ENCODE data around the gene BOD1L2.

DNA sequence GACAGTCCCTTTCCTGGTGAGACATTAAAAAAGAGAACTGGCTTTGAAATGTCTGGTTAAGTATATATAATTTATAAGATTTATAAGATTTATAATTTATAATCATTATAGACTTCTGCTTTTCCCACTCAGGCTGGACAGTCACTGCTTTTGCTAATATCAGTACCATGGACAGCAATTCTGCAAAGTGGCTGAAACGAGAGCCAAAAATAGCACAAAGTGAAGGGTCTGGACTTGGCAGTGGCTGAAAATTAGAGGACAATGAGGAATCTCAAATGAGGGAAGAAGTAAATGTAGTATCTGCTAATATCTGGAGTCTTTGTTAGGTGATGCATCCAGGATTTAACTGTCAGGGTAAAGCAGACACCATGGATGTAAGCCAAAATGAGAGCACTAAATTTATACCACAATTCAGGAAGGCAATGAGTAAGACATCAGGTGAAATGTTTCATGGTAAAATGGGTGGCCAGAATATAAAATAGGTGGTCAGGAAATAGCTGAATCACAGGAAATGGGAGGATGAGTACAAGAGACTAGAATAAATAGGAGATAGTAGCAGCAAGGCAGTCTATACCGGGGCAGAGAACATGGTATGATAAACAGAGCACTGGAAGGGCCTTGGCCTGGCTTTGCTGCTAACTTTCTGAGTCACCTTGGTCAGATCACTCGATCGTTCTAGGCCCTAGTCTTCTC, 39.6 kb upstream of the BOD1L2 start:
- TF ChIP-seq ZNF274 (IDR thresholded peaks at IDR 0.05; ENCODE audit: low read depth, low read length) (no peak), YY1 (IDR thresholded peaks at IDR 0.05; ENCODE audit: insufficient read depth, insufficient read length) (no peak), SUZ12 (IDR thresholded peaks at IDR 0.05; ENCODE audit: extremely low read depth, insufficient read depth, insufficient read length) (no peak)
